OCI-LY3 (cell line): Measurements from ENCODE around the gene SNX24.

Experiments used
- H2AFZ ChIP-seq: fragments of 200-600, 300-600 bp; shearing (Covaris generic); 2 replicates; pipeline ENCODE4 v1.6.0; 2014; ENCODE audit warnings: antibody characterized with exemption, low read depth, low read length
- H3K27ac ChIP-seq: fragments of 200-600, 300-600 bp; sonication (generic); 2 replicates; pipeline ENCODE4 v1.5.1; 2014; ENCODE audit warnings: mild to moderate bottlenecking, low read length, moderate library complexity, mixed read lengths
- H3K27me3 ChIP-seq: fragments of 200-600, 300-600 bp; sonication (generic); 2 replicates; pipeline ENCODE4 v1.6.1; 2014; ENCODE audit warnings: low read depth, low read length, mixed read lengths
- H3K36me3 ChIP-seq: fragments of 200-600, 300-600 bp; sonication (generic); replicated peaks from 2 replicates; pipeline ENCODE3; 2014; ENCODE audit warnings: low read depth, low read length, mixed read lengths
- H3K4me1 ChIP-seq: fragments of 300-600, 200-600 bp; sonication (generic); 2 replicates; pipeline ENCODE4 v1.6.1; 2014; ENCODE audit warnings: low read length, mixed read lengths
- H3K4me2 ChIP-seq: fragments of 200-600, 300-600 bp; sonication (generic); 2 replicates; pipeline ENCODE4 v1.6.1; 2014; ENCODE audit warnings: low read length, mixed read lengths
- H3K4me3 ChIP-seq: fragments of 300-600, 200-600 bp; sonication (generic); 2 replicates; pipeline ENCODE4 v1.5.1; 2014; ENCODE audit warnings: antibody characterized with exemption, mild to moderate bottlenecking, low read length, moderate library complexity
- H3K79me2 ChIP-seq: fragments of 300-600, 200-600 bp; shearing (Covaris generic); 2 replicates; pipeline ENCODE4 v1.6.1; 2014; ENCODE audit warnings: mild to moderate bottlenecking, low read length, mixed read lengths
- H3K9ac ChIP-seq: fragments of 300-600, 200-600 bp; shearing (Covaris generic); 2 replicates; pipeline ENCODE4 v1.6.0; 2014; ENCODE audit warnings: mild to moderate bottlenecking, low read length, moderate library complexity
- H3K9me3 ChIP-seq: fragments of 200-600, 300-600 bp; shearing (Covaris generic); 2 replicates; pipeline ENCODE4 v1.6.1; 2014; ENCODE audit warnings: low read length, mixed read lengths; ENCODE audit not compliant: insufficient read depth
- H4K20me1 ChIP-seq: fragments of 200-600, 300-600 bp; sonication (generic); 2 replicates; pipeline ENCODE4 v1.6.1; 2016; ENCODE audit warnings: low read length, mixed read lengths; ENCODE audit not compliant: insufficient read depth
- EZH2phosphoT487 ChIP-seq: fragments of 200-600 bp; shearing (Covaris generic); IDR thresholded peaks from 2 replicates; pipeline ENCODE4 v1.6.1; 2018; ENCODE audit warnings: antibody characterized with exemption, mixed run types, low read depth
- TF ChIP-seq, protein P1 (sequence below): fragments of 200-600, 300-600 bp; sonication (generic); IDR thresholded peaks from 2 replicates; pipeline ENCODE4 v1.5.1; 2014; ENCODE audit warnings: antibody characterized with exemption, low read length, low read depth

SNX24 gene

DNA sequence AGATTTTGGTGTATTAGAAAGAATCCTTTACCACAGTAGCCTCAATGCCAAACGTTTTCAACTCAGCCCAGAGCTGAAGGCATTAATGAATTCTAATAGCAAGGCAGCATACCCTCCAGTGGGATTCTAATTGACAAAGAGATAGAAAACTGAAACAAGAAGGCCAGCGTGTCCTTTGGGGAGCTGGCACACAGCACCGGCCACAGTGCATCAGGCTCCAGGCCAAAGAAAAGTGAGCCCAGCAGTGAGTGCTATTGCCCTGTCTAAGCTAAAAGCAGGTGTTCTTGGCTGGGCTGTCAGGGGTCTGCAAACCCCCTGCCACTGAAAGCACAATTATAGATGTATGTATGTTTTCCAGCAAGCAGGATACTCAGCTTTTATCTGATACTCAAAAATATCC lies 150.7 kb downstream of the SNX24 start:
- H3K27me3 ChIP-seq = no peaks in the 10 kb centered on the region
- H3K9ac ChIP-seq = no peak overlapping the region
- H3K4me2 ChIP-seq = no peak overlapping the region
- no peaks in the 10 kb centered on the region for H3K79me2 ChIP-seq
- no peaks in the 10 kb centered on the region for H3K36me3 ChIP-seq
- peaks cover 27% of the 10 kb centered on the region for H3K4me1 ChIP-seq
- no peaks in the 10 kb centered on the region for H4K20me1 ChIP-seq
- no peak overlapping the region for H3K4me3 ChIP-seq
- TF ChIP-seq, protein P1, sequence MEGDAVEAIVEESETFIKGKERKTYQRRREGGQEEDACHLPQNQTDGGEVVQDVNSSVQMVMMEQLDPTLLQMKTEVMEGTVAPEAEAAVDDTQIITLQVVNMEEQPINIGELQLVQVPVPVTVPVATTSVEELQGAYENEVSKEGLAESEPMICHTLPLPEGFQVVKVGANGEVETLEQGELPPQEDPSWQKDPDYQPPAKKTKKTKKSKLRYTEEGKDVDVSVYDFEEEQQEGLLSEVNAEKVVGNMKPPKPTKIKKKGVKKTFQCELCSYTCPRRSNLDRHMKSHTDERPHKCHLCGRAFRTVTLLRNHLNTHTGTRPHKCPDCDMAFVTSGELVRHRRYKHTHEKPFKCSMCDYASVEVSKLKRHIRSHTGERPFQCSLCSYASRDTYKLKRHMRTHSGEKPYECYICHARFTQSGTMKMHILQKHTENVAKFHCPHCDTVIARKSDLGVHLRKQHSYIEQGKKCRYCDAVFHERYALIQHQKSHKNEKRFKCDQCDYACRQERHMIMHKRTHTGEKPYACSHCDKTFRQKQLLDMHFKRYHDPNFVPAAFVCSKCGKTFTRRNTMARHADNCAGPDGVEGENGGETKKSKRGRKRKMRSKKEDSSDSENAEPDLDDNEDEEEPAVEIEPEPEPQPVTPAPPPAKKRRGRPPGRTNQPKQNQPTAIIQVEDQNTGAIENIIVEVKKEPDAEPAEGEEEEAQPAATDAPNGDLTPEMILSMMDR = no peak
- TF ChIP-seq EZH2phosphoT487 = no peak
- no peak overlapping the region for H2AFZ ChIP-seq
- H3K27ac ChIP-seq = no peak overlapping the region
- H3K9me3 ChIP-seq = no peaks in the 10 kb centered on the region

DNA sequence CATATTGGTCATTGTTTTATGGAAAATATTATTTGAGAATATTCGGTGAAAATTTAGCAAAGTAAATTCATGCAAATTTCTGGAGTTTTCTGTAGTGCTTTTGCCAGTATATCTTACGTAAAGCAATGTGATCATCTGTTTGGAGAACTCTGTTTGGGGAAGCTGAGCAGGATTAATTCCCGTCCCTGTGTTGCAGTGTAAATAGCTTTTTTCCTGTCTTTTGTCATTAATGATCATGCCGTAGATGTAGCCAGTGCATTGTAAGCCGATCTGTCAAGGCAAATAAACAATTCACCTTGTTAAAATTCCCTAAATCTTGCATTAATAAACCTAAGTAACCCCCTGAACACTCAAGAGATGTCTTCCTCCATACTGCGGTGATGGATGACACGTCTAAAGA lies 151.9 kb downstream of the SNX24 start:
- H3K9ac ChIP-seq = no peak overlapping the region

DNA sequence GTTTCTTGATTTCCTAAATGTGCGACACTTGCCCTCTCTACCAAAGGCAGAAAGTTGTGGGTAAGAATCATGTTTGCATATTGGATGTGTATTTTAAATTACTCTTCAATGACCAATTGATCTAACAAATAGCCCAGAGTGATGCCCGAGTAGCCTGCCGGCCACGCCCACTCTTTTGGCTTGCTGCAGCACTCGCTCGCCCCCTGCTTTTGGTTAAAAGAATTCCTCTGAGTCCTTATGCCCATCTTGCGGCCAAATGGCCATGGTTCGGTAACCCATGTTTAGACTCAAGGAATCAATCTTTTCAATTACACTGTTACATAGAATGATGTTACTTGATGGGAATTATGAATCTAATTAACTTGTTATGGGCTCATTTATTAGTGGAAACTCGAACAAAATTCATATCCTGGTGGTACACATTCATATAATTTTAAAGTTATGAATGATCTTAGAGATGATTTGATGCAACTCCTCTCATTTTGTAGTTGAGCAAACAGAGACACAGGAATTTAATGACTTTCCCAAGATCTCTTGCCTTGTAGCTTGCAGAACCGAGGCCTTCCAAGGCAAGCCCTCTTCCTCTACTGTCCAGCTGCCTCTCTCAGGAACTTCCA lies 154.6 kb downstream of the SNX24 start:
- H3K4me2 ChIP-seq = peak overlapping the region; percentile 67
- peaks cover 27% of the 10 kb centered on the region for H3K4me1 ChIP-seq
- peak overlapping the region; percentile 13; the same call in 1 of the 2 replicates for H3K9ac ChIP-seq
- TF ChIP-seq, protein P1 = peak; percentile 83
- no peak for TF ChIP-seq EZH2phosphoT487
- H3K27me3 ChIP-seq = no peaks in the 10 kb centered on the region
- no peaks in the 10 kb centered on the region for H3K9me3 ChIP-seq
- H3K4me3 ChIP-seq = peak overlapping the region; percentile 35; the same call in 1 of the 2 replicates
- no peaks in the 10 kb centered on the region for H3K79me2 ChIP-seq
- no peaks in the 10 kb centered on the region for H4K20me1 ChIP-seq
- H3K27ac ChIP-seq = no peak overlapping the region
- H3K36me3 ChIP-seq = no peaks in the 10 kb centered on the region
- H2AFZ ChIP-seq = no peak overlapping the region

More for the DNA sequence above, 151.9 kb downstream of the SNX24 start:
- TF ChIP-seq, protein P1 = no peak
- TF ChIP-seq EZH2phosphoT487 = no peak
- no peaks in the 10 kb centered on the region for H3K36me3 ChIP-seq
- no peaks in the 10 kb centered on the region for H3K9me3 ChIP-seq
- no peaks in the 10 kb centered on the region for H4K20me1 ChIP-seq
- H3K4me1 ChIP-seq = peaks cover 27% of the 10 kb centered on the region
- no peak overlapping the region for H2AFZ ChIP-seq
- H3K4me3 ChIP-seq = no peak overlapping the region
- no peaks in the 10 kb centered on the region for H3K79me2 ChIP-seq
- no peaks in the 10 kb centered on the region for H3K27me3 ChIP-seq
- no peak overlapping the region for H3K27ac ChIP-seq
- no peak overlapping the region for H3K4me2 ChIP-seq

DNA sequence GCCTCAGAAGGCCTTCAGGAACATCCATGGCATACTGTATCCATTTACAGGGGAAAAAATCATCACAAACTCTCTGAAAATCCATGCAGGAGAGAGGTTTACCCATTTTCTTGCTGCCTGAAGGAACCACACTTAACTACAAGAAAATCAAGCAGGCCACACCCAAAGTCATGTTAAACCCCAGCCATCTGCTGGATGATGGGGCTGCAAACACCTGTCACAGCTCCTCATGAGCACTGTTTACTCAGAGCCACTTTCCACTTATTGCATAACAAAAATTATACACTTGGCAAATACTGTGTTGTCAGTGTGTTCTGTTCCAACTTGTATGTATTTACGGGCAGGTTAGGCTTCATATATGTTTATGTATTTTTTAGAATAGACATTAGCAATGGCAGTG lies 155.3 kb downstream of the SNX24 start:
- Histone ChIP-seq H3K4me2 (no peak overlapping the region), H3K4me1 (peaks cover 27% of the 10 kb centered on the region), H3K79me2 (no peaks in the 10 kb centered on the region), H2AFZ (no peak overlapping the region), H3K27me3 (no peaks in the 10 kb centered on the region), H4K20me1 (no peaks in the 10 kb centered on the region), H3K27ac (no peak overlapping the region), H3K36me3 (no peaks in the 10 kb centered on the region), H3K9me3 (no peaks in the 10 kb centered on the region), H3K4me3 (no peak overlapping the region), H3K9ac (no peak overlapping the region)
- TF ChIP-seq, protein P1 = no peak
- no peak for TF ChIP-seq EZH2phosphoT487
